Prostate gland (tissue), 2 donors: ENCODE data around the gene SNAI3. TPM values are rescaled to one million over a fixed set of nuclear protein-coding genes. Genes with fewer than 3 reads are reported as not detected.

ENCODE experiments used
- DNase-seq: peaks from one replicate; pipeline ENCODE4 v3.0.0-alpha.2; 2019; ENCODE audit warnings: low spot score
- H3K27ac ChIP-seq, 2 donors: fragments of 200-600 bp; sonication (generic); 2 replicates each; pipeline ENCODE4 v1.5.1; 2017 to 2019
- H3K27me3 ChIP-seq: fragments of 200-600 bp; sonication (generic); replicated peaks from 2 replicates; pipeline ENCODE4 v1.5.1; 2019; ENCODE audit not compliant: insufficient read depth
- H3K36me3 ChIP-seq, 2 donors: fragments of 200-600 bp; sonication (generic); 1 replicate in 1 of 2; 2 replicates in 1 of 2; pipeline versions ENCODE4 v1.5.1 to v1.8.1; 2017 to 2019
- H3K4me1 ChIP-seq: fragments of 200-600 bp; sonication (generic); replicated peaks from 2 replicates; pipeline ENCODE4 v1.5.1; 2019
- H3K4me3 ChIP-seq, 2 donors: fragments of 200-600 bp; sonication (generic); 2 replicates each; pipeline ENCODE4 v1.5.1; 2017 to 2019
- H3K9me3 ChIP-seq: fragments of 200-600 bp; sonication (generic); 2 replicates; pipeline ENCODE4 v1.5.1; 2017
- POLR2A ChIP-seq: fragments of 450-650 bp; IDR thresholded peaks from one replicate; pipeline ENCODE4 v1.6.1; 2016; ENCODE audit warnings: antibody characterized with exemption, mild to moderate bottlenecking
- POLR2AphosphoS5 ChIP-seq: sonication (generic); formaldehyde crosslinking; IDR thresholded peaks from one replicate; pipeline ENCODE4 v1.6.1; 2017; ENCODE audit warnings: antibody characterized with exemption
- WGBS: methylation state at CpG from one replicate; pipeline ENCODE4 v1.1.5; 2018; 5-methylcytosine and 5-hydroxymethylcytosine counted together
- intact Hi-C: fragments of 100-400 bp; cut with DNase I; formaldehyde crosslinking; loops from one replicate; pipeline ENCODE4 v1.14.2; 2022
- total RNA-seq, 2 donors: library from RNA; depleted of rRNA; stranded (reverse); fragments of >200 nt; gene quantifications; one replicate each; pipeline ENCODE4 v1.1.0, GENCODE V29; 2016
- TF ChIP-seq, protein P1 (sequence below), 4 experiments: fragments of 200-600 bp in 2 of 4; fragments of 450-650 bp in 2 of 4; sonication (generic) in 2 of 4; IDR thresholded peaks; 1 replicate in 3 of 4; 2 replicates in 1 of 4; pipeline ENCODE4 v1.5.1; 2016 to 2019; ENCODE audit warnings: antibody characterized with exemption in 4 of 4, mild to moderate bottlenecking in 2 of 4, moderate library complexity in 2 of 4

Gene SNAI3
- total RNA-seq, 2 donors from 2014 or later: 0.46 to 2.8 TPM

DNA sequence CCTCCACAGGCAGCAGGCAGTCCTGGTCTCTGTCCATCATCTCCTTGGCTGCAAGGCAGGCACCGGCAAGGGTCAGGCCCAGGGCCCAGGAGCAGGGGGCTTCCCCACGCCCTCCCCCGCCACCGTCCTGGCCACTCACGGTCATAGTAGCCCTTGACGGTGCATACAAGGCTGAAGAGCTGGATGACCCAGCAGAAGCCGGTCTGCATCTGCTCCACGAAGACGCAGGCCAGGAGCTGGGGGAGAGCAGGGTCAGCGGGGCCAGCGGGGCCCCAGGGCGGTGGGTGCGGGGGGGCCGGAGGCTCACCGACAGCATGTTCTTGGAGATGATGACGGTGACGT lies 40.1 kb upstream of the SNAI3 start:
- H3K27me3 ChIP-seq: no peaks in the 10 kb centered on the region
- no peak overlapping the region for H3K27ac ChIP-seq
- H3K4me3 ChIP-seq: no peak overlapping the region
- H3K9me3 ChIP-seq: no peaks in the 10 kb centered on the region
- WGBS: 90% methylated on average over 16 of the region's 17 CpGs
- TF ChIP-seq POLR2A: no peak
- TF ChIP-seq, protein P1, sequence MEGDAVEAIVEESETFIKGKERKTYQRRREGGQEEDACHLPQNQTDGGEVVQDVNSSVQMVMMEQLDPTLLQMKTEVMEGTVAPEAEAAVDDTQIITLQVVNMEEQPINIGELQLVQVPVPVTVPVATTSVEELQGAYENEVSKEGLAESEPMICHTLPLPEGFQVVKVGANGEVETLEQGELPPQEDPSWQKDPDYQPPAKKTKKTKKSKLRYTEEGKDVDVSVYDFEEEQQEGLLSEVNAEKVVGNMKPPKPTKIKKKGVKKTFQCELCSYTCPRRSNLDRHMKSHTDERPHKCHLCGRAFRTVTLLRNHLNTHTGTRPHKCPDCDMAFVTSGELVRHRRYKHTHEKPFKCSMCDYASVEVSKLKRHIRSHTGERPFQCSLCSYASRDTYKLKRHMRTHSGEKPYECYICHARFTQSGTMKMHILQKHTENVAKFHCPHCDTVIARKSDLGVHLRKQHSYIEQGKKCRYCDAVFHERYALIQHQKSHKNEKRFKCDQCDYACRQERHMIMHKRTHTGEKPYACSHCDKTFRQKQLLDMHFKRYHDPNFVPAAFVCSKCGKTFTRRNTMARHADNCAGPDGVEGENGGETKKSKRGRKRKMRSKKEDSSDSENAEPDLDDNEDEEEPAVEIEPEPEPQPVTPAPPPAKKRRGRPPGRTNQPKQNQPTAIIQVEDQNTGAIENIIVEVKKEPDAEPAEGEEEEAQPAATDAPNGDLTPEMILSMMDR (IDR thresholded peaks at IDR 0.05): no peak
- intact Hi-C loops: no loop called here
- H3K36me3 ChIP-seq: peaks cover 12 to 48% of the 10 kb centered on the region in 2 donors
- H3K4me1 ChIP-seq: no peaks in the 10 kb centered on the region
- no peak for DNase-seq

- no peaks in the 10 kb centered on the region for H3K27me3 ChIP-seq
- intact Hi-C loops: no loop called here
Observed at GRCh38 chr16:88725609-88726407, 39.5 kb upstream of the SNAI3 start.

GRCh38 chr16:88724855-88725555 lies 38.7 kb upstream of the SNAI3 start:
- DNase-seq: no peak
- H3K9me3 ChIP-seq: no peaks in the 10 kb centered on the region
- H3K36me3 ChIP-seq: peaks cover 23 to 51% of the 10 kb centered on the region in 2 donors
- H3K4me3 ChIP-seq: no peak overlapping the region
- no peaks in the 10 kb centered on the region for H3K27me3 ChIP-seq
- no peak for TF ChIP-seq POLR2AphosphoS5
- TF ChIP-seq, protein P1 (IDR thresholded peaks at IDR 0.05): no peak
- TF ChIP-seq POLR2A: no peak
- 75% methylated on average over 20 of the region's 31 CpGs for WGBS
- H3K4me1 ChIP-seq: no peaks in the 10 kb centered on the region
- intact Hi-C loops: no loop called here
- no peak overlapping the region for H3K27ac ChIP-seq

More at GRCh38 chr16:88725609-88726407, 39.5 kb upstream of the SNAI3 start:
- 81% methylated on average over 30 of the region's 32 CpGs for WGBS
- no peak overlapping the region for H3K4me3 ChIP-seq
- H3K9me3 ChIP-seq: no peaks in the 10 kb centered on the region
- no peaks in the 10 kb centered on the region for H3K4me1 ChIP-seq
- H3K27ac ChIP-seq: no peak overlapping the region
- peaks cover 17 to 51% of the 10 kb centered on the region in 2 donors for H3K36me3 ChIP-seq
- no peak for TF ChIP-seq POLR2AphosphoS5
- DNase-seq: no peak

DNA sequence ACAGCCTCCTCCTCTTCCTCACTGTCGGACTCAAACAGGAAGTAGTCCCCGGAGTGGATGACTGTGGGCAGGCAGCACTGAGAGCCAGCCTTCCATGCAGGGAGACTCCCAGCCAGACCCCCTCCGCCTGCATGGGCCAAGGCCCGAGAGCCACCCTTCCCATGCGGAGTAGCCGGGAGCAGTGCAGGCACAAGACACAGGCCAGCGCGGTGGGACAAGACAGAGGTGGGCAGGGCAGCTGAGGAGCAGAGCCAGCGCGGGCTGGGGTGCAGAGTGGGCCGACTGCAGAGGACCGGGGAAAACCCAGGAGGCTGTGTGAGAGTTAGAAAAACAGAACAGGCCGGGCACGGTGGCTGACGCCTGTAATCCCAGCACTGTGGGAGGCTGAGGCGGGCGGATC lies 37.6 kb upstream of the SNAI3 start:
- WGBS: 93% methylated on average over 17 of the region's 17 CpGs
- Histone ChIP-seq H3K4me1 (no peaks in the 10 kb centered on the region), H3K4me3 (no peak overlapping the region), H3K36me3 (peaks cover 32 to 51% of the 10 kb centered on the region in 2 donors), H3K9me3 (no peaks in the 10 kb centered on the region), H3K27me3 (no peaks in the 10 kb centered on the region), H3K27ac (no peak overlapping the region)
- no peak for DNase-seq
- intact Hi-C loops: no loop called here
- TF ChIP-seq POLR2A: no peak
- TF ChIP-seq, protein P1 (IDR thresholded peaks at IDR 0.05): no peak
- TF ChIP-seq POLR2AphosphoS5: no peak

- H3K9me3 ChIP-seq: no peaks in the 10 kb centered on the region
- no peak for DNase-seq
- 77% methylated on average over 8 of the region's 8 CpGs for WGBS
- no peak for TF ChIP-seq POLR2AphosphoS5
- TF ChIP-seq, protein P1 (IDR thresholded peaks at IDR 0.05): no peak
- no peak for TF ChIP-seq POLR2A
- no peak overlapping the region for H3K27ac ChIP-seq
- intact Hi-C loops: no loop called here
- no peaks in the 10 kb centered on the region for H3K27me3 ChIP-seq
- H3K4me3 ChIP-seq: no peak overlapping the region
- no peaks in the 10 kb centered on the region for H3K4me1 ChIP-seq
- peaks cover 32 to 51% of the 10 kb centered on the region in 2 donors for H3K36me3 ChIP-seq
Observed at GRCh38 chr16:88723507-88723887, 37.2 kb upstream of the SNAI3 start.
